ENCODE data around the gene FOXD1.
"Not testable (repeated sequence)": the region's sequence is repeated elsewhere in the genome, so short reads cannot be mapped to it uniquely, and the experiment has no call there.

FOXD1 gene

DNA sequence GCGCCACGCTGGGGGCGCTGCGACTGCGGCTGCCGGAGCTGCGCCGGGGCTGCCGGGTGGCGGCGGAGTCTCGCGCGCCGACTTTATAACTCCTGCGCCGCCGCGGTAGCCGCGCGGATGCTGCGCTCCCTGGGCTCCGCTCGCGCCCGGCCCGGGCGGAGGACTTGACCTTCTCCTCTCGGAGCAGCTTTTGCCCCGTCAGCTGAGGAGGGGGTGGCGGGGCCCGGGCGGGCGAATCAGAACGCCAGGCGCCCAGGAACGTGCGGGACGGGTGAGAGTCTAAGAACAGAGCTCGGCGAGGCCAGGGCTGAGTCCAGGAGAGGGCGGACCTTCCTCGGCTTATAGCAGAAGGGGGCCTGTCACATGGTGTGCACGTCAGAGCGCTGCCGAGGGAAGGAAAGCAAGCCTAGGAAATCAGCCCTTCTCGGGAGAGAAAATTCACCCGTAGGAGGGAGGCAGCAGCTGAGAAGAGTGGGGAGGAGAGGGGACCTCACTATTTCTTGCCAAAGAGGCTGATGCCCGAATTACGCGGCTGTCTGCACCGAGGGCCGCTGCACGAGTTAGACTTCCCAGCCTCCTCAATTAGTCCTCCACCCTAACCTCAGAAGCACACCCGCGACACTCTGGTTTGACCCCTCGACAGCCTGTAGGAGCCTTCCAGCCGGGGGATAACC is at the start of gene FOXD1:
Gene FOXD1 (minus strand): TSS at position 315 of the 674 bp plus-strand sequence. CDS start 415 bp downstream, outside the sequence.
- ATAC-seq = peak; percentile 88
- Mint-ChIP-seq H3K27ac (peak within 1 kb of the TSS; percentile 32), H3K9me3 (no peaks in the 10 kb centered on the region), H3K36me3 (no peaks in the 10 kb centered on the region), H3K27me3 (peaks cover 51% of the 10 kb centered on the region), H3K4me1 (peaks cover 14% of the 10 kb centered on the region), H3K4me3 (peak within 1 kb of the TSS; percentile 86)

GRCh38 chr5:73497497-73498056 is 49.0 kb upstream of the FOXD1 start:
- Mint-ChIP-seq H3K27ac (peak overlapping the region; percentile 96), H3K27me3 (peaks cover 10% of the 10 kb centered on the region), H3K9me3 (no peaks in the 10 kb centered on the region), H3K4me3 (peak overlapping the region; percentile 99), H3K36me3 (peaks cover 24% of the 10 kb centered on the region), H3K4me1 (peaks cover 27% of the 10 kb centered on the region)
- no peak for ATAC-seq

GRCh38 chr5:73496984-73497457 is 48.4 kb upstream of the FOXD1 start:
- Mint-ChIP-seq H3K27me3 (peaks cover 10% of the 10 kb centered on the region), H3K4me3 (peak overlapping the region; percentile 99), H3K27ac (peak overlapping the region; percentile 96), H3K36me3 (peaks cover 24% of the 10 kb centered on the region), H3K4me1 (peaks cover 27% of the 10 kb centered on the region), H3K9me3 (no peaks in the 10 kb centered on the region)
- no peak for ATAC-seq

DNA sequence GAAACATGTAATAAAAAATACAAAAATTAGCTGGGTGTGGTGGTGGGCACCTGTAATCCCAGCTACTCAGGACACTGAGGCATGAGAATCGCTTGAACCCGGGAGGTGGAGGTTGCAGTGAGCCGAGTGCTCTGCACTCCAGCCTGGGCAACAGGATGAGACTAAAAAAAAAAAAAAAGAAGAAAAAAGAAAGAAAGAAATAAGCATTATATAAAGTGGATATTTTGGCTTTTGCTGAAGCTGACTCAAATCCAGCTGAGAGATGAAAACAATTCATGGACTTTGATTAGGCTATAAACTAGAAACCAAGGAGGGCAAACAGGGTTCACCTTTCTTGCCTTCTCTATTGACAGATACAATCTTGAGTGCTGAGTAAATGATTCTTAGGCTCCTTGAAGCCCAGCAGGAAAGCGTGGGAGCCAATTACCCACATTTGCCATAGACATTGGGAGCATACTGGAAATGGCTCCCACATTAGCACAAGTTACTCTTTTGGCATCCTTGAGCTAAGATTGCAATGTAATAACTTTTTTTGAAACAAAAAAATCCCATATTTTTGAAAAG is 47.3 kb upstream of the FOXD1 start:
- Mint-ChIP-seq H3K27me3 (peaks cover 10% of the 10 kb centered on the region), H3K4me3 (no peak overlapping the region), H3K27ac (no peak overlapping the region), H3K36me3 (peaks cover 16% of the 10 kb centered on the region), H3K4me1 (peaks cover 19% of the 10 kb centered on the region), H3K9me3 (no peaks in the 10 kb centered on the region)
- no peak for ATAC-seq

DNA sequence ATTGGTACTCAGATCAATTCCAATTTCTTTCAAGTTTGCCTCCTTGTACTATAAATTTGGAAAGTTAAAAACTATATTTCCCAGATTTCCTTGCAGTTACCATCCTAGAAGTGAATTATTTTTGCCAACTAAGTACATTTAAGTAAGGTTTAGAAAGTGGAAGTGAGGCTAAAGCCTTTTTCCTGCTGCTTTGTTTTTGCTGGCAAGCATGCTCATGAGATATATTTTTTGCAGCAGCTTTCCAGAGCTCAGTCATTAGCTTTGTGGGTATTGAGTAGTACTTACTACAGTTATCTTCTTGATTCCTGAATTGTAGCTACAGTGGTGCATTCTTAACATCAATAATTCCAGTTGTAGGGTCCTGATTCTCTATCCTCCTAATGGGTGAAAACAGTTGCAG is 46.1 kb upstream of the FOXD1 start:
- Mint-ChIP-seq H3K36me3 (peaks cover 7% of the 10 kb centered on the region), H3K27me3 (peaks cover 10% of the 10 kb centered on the region), H3K4me1 (peaks cover 9% of the 10 kb centered on the region)

GRCh38 chr5:73493421-73493820 is 44.8 kb upstream of the FOXD1 start:
- peaks cover 10% of the 10 kb centered on the region for H3K27me3 Mint-ChIP-seq
- ATAC-seq = no peak
- H3K36me3 Mint-ChIP-seq = no peaks in the 10 kb centered on the region
- no peaks in the 10 kb centered on the region for H3K9me3 Mint-ChIP-seq
- no peak overlapping the region for H3K27ac Mint-ChIP-seq
- no peak overlapping the region for H3K4me3 Mint-ChIP-seq
- no peaks in the 10 kb centered on the region for H3K4me1 Mint-ChIP-seq

More for the DNA sequence above, 46.1 kb upstream of the FOXD1 start:
- no peak overlapping the region for H3K4me3 Mint-ChIP-seq
- ATAC-seq = no peak
- no peaks in the 10 kb centered on the region for H3K9me3 Mint-ChIP-seq
- no peak overlapping the region for H3K27ac Mint-ChIP-seq

GRCh38 chr5:73491155-73491554 is 42.6 kb upstream of the FOXD1 start:
- Mint-ChIP-seq H3K27ac (no peak overlapping the region), H3K36me3 (no peaks in the 10 kb centered on the region), H3K9me3 (no peaks in the 10 kb centered on the region), H3K4me3 (no peak overlapping the region), H3K27me3 (peaks cover 30% of the 10 kb centered on the region), H3K4me1 (no peaks in the 10 kb centered on the region)
- ATAC-seq = no peak

DNA sequence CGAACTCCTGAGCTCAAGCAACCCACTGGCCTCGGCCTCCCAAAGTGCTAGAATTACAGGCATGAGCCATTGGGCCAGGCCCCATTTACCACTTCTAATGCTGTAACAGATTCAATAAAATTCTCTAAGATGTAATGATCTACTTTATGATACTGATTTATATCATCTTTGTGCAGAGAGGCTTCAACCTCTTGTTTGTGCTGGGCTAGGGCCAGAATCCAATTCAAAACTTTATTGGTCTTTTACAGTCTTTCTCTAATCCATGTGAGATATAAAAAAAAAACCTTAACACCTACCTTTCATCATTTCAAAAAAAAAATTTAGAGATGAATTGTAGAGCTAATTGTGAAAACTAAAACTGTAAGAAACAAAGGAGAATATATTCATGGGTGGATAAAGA is 41.5 kb upstream of the FOXD1 start:
- ATAC-seq = no peak
- Mint-ChIP-seq H3K4me3 (no peak overlapping the region), H3K27me3 (peaks cover 37% of the 10 kb centered on the region), H3K9me3 (no peaks in the 10 kb centered on the region), H3K27ac (no peak overlapping the region), H3K36me3 (no peaks in the 10 kb centered on the region), H3K4me1 (no peaks in the 10 kb centered on the region)

DNA sequence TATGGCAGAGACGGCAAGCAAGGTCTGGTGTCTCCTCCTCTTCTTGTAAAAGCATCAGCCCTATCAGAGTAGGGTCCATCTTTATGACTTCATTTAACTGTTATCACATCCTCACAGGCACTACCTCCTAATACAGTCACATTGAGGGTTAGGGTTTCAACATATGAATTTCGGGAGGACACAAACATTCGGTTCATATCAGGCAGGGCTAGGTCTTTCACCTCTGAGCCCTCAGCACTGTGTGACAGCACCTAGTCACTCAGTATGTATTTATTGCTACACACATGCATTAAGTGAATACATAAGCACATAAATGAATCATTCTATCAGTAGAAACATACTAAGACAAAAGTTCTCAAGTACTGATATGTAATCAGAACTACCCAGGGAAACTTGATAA is 40.2 kb upstream of the FOXD1 start:
- no peak overlapping the region for H3K27ac Mint-ChIP-seq
- H3K9me3 Mint-ChIP-seq = no peaks in the 10 kb centered on the region
- no peak for ATAC-seq
- peaks cover 29% of the 10 kb centered on the region for H3K27me3 Mint-ChIP-seq
- no peaks in the 10 kb centered on the region for H3K36me3 Mint-ChIP-seq
- H3K4me1 Mint-ChIP-seq = no peaks in the 10 kb centered on the region
- H3K4me3 Mint-ChIP-seq = no peak overlapping the region

DNA sequence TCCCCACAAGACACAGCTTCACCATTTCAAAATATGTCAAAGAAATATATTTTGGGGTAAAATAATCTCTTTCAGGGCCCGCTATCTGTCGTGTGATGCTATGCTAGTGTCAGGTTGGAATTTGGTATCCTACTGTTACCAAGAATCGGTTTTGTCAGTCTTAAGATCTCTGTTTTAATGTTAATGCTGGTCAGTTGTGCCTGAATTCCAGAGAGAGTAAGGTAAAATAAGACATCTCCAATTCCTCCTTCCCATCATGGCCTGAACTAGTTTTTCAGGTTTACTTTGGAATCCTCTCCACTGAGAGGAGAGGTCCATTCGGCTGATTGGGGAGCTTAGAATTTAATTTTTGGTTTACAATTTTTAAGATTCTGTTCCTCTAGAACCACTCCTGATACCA is 39.2 kb upstream of the FOXD1 start:
- H3K27me3 Mint-ChIP-seq = peaks cover 27% of the 10 kb centered on the region
- no peak overlapping the region for H3K4me3 Mint-ChIP-seq
- H3K4me1 Mint-ChIP-seq = no peaks in the 10 kb centered on the region
- H3K9me3 Mint-ChIP-seq = no peaks in the 10 kb centered on the region
- ATAC-seq = no peak
- H3K36me3 Mint-ChIP-seq = no peaks in the 10 kb centered on the region
- H3K27ac Mint-ChIP-seq = no peak overlapping the region

DNA sequence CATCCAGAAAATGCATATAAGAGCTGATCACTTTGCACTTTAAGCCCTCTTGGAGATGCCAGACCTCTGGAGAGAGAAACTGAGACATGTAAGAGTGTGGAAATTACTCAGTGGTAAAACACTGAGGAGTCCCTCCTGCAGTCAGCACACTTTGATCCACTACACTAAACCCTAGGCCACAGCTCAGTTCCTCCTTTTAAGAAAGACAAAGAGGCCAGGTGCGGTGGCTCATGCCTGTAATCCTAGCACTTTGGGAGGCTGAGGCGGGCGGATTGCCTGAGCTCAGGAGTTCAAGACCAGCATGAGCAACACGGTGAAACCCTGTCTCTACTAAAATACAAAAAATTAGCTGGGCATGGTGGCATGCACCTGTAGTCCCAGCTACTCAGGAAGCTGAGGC is 38.7 kb upstream of the FOXD1 start:
- not testable (repeated sequence) for H3K27ac Mint-ChIP-seq, H3K4me3 Mint-ChIP-seq, H3K4me1 Mint-ChIP-seq, H3K36me3 Mint-ChIP-seq, H3K9me3 Mint-ChIP-seq, ATAC-seq
- peaks cover 31% of the 10 kb centered on the region for H3K27me3 Mint-ChIP-seq

DNA sequence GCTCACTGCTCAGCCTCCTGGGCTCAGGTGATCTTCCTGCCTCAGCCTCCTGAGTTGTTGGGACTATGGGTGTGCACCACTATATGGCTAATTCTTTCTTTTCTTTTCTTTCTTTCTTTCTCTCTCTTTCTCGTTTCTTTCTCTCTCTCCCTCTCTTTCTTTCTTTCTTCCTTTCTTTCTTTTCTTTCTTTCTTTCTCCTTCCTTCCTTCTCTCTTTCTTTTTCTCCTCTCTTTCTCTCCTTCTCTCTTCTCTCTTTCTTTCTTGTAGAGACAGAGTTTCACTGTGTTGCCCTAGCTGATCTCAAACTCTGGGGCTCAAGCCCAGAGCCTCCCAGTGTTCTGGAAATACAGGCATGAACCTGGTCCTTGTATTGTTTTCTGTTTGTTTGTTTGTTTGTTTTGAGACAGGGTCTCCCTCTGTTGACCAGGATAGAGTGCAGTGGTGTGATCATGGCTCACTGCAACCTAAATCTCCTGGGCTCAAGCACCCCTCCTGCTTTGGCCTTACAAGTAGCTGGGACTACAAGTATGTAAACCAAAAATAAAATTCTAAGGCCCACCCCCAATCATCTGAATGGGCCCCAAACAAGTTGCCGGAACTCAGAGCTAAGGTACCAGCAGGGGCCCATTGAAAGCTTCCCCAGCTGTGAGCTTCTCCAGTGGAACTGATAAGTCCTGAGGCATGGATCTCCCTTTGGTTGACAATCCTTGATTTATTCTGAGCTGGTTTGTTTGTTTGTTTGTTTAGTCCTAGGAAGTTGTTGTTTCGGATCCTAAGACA is 37.7 kb upstream of the FOXD1 start:
- Mint-ChIP-seq H3K27me3 (peaks cover 36% of the 10 kb centered on the region), H3K27ac (no peak overlapping the region), H3K36me3 (no peaks in the 10 kb centered on the region), H3K4me1 (no peaks in the 10 kb centered on the region), H3K4me3 (no peak overlapping the region), H3K9me3 (no peaks in the 10 kb centered on the region)
- ATAC-seq = no peak

DNA sequence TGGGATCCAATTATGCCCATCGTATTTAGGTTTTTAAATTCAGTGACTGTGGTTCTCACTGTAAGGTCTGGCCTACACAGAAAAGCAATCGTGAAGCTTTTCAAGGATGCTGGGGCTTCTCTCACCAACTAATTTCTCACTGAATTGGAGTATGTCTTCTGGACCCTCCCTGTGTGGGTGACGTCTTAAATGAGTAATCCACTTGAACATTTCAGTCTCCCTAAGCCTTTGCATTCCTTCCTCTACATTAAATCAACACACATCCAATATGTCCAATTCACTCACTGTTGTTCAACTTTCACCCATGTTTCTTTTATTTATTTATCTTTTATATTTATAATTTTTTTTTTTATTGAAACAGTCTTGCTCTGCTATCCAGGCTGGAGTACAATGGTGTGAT is 37.1 kb upstream of the FOXD1 start:
- Mint-ChIP-seq H3K4me3 (no peak overlapping the region), H3K36me3 (no peaks in the 10 kb centered on the region), H3K27me3 (peaks cover 36% of the 10 kb centered on the region), H3K27ac (no peak overlapping the region), H3K9me3 (no peaks in the 10 kb centered on the region), H3K4me1 (no peaks in the 10 kb centered on the region)
- ATAC-seq = no peak

DNA sequence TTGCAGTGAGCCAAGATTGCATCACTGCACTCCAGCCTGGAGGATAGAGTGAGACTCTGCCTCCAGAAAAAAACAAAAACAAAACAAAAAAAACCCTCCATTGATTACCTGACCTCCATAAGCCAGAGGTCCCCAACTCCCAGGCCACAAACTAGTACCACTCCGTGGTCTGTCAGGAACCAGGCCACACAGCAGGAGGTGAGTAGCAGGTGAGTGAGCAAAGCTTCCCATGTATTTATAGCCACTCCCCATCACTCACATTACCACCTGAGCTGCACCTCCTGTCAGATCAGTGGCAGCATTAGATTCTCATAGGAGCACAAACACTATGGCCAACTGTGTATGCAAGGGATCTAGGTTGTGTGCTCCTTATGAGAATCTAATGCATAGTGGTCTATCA is 35.9 kb upstream of the FOXD1 start:
- H3K27me3 Mint-ChIP-seq = peaks cover 36% of the 10 kb centered on the region
- no peak overlapping the region for H3K27ac Mint-ChIP-seq
- H3K4me1 Mint-ChIP-seq = no peaks in the 10 kb centered on the region
- ATAC-seq = no peak
- H3K4me3 Mint-ChIP-seq = no peak overlapping the region
- no peaks in the 10 kb centered on the region for H3K36me3 Mint-ChIP-seq
- H3K9me3 Mint-ChIP-seq = no peaks in the 10 kb centered on the region

DNA sequence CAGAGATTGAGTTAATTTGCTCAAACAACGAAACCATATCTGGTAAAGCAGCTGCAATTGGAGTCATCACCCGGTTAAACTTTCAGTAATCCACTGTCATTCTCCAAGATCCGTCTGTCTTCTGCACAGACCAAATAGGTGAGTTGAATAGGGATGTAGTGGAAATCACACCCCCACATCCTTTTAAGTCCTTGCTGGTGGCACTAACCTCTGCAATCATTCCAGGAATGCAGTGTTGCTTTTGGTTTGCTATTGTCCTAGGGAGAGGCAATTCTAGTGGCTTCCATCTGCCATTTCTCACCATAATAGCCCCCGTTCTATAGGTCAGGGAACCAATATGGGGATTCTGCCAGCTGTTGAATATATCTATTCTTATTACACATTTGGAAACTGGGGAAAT is 35.1 kb upstream of the FOXD1 start:
- Mint-ChIP-seq H3K4me3 (no peak overlapping the region), H3K36me3 (no peaks in the 10 kb centered on the region), H3K27me3 (peaks cover 36% of the 10 kb centered on the region), H3K27ac (no peak overlapping the region), H3K9me3 (no peaks in the 10 kb centered on the region), H3K4me1 (no peaks in the 10 kb centered on the region)
- ATAC-seq = no peak

Data from stimulated activated memory B cell treated with anti-CD40 and anti-IgM and Interleukin-4, amounts not matched to agents 10 μg/mL and 1 μg/mL and 100 μg/mL, for 72 hours (primary cell).